HepG2 (cell line): ENCODE measurements around the gene ADH5. TPM values are rescaled to one million over a fixed set of nuclear protein-coding genes. Genes with fewer than 3 reads are reported as not detected.

Source experiments
- ARNT2 ChIP-seq: sonication (generic); formaldehyde crosslinking; IDR thresholded peaks from 2 replicates; pipeline ENCODE4 v1.8.0; 2022; ENCODE audit warnings: mild to moderate bottlenecking, low read depth, missing genetic modification reagents, moderate library complexity
- FOXA3 ChIP-seq: IDR thresholded peaks from 2 replicates; pipeline ENCODE4 v1.6.1; 2016; ENCODE audit warnings: missing genetic modification reagents, missing compliant biosample characterization
- HHEX ChIP-seq: IDR thresholded peaks from 2 replicates; pipeline ENCODE4 v1.6.1; 2016; ENCODE audit warnings: control low read depth
- HMGA1 ChIP-seq: sonication (generic); formaldehyde crosslinking; conservative IDR thresholded peaks from 2 replicates; pipeline ENCODE4 v1.4.0; 2020; ENCODE audit warnings: missing genetic modification reagents
- HOXD1 ChIP-seq: sonication (generic); formaldehyde crosslinking; IDR thresholded peaks from 2 replicates; pipeline ENCODE4 v1.5.0; 2020; ENCODE audit warnings: missing genetic modification reagents
- KAT8 ChIP-seq: IDR thresholded peaks from 2 replicates; pipeline ENCODE4 v1.6.1; 2016; ENCODE audit warnings: missing genetic modification reagents, missing compliant biosample characterization
- ONECUT2 ChIP-seq: sonication (generic); formaldehyde crosslinking; IDR thresholded peaks from 2 replicates; pipeline ENCODE4 v1.4.0; 2020; ENCODE audit warnings: missing genetic modification reagents
- PBX3 ChIP-seq: sonication (generic); formaldehyde crosslinking; IDR thresholded peaks from 2 replicates; pipeline ENCODE4 v1.8.1; 2023; ENCODE audit warnings: missing genetic modification reagents, inconsistent platforms, borderline replicate concordance
- POGK ChIP-seq: sonication (generic); formaldehyde crosslinking; conservative IDR thresholded peaks from 2 replicates; pipeline ENCODE4 v1.8.0; 2022; ENCODE audit warnings: mild to moderate bottlenecking, moderate library complexity, missing genetic modification reagents
- RFX5 ChIP-seq: IDR thresholded peaks from 2 replicates; pipeline ENCODE4 v1.6.1; 2011; ENCODE audit warnings: low read depth, low read length, improper control_type of control experiment
- ZBTB21 ChIP-seq: sonication (generic); formaldehyde crosslinking; IDR thresholded peaks from 2 replicates; pipeline ENCODE4 v1.4.0; 2020; ENCODE audit warnings: missing genetic modification reagents
- ZFP62 ChIP-seq: sonication (generic); formaldehyde crosslinking; IDR thresholded peaks from 2 replicates; pipeline ENCODE4 v1.4.0; 2020; ENCODE audit warnings: missing genetic modification reagents
- ZNF124 ChIP-seq: sonication (generic); formaldehyde crosslinking; IDR thresholded peaks from 2 replicates; pipeline ENCODE4 v1.4.0; 2020; ENCODE audit warnings: missing genetic modification reagents
- ZNF318 ChIP-seq: sonication (generic); formaldehyde crosslinking; IDR thresholded peaks from 2 replicates; pipeline ENCODE4 v1.4.0; 2020; ENCODE audit warnings: mild to moderate bottlenecking, missing genetic modification reagents
- ZNF382 ChIP-seq: sonication (generic); formaldehyde crosslinking; IDR thresholded peaks from 2 replicates; pipeline ENCODE4 v1.5.0; 2020; ENCODE audit warnings: missing genetic modification reagents, mild to moderate bottlenecking, borderline replicate concordance
- ZNF547 ChIP-seq: sonication (generic); formaldehyde crosslinking; IDR thresholded peaks from 2 replicates; pipeline ENCODE4 v1.5.1; 2020; ENCODE audit warnings: mild to moderate bottlenecking, missing genetic modification reagents
- ZNF607 ChIP-seq: sonication (generic); formaldehyde crosslinking; IDR thresholded peaks from 2 replicates; pipeline ENCODE4 v1.5.1; 2020; ENCODE audit warnings: missing genetic modification reagents, mild to moderate bottlenecking, borderline replicate concordance
- ZNF772 ChIP-seq: sonication (generic); formaldehyde crosslinking; IDR thresholded peaks from 2 replicates; pipeline ENCODE4 v1.5.0; 2020; ENCODE audit warnings: mild to moderate bottlenecking, missing genetic modification reagents
- polyA plus RNA-seq, 8 experiments: library from polyadenylated mRNA; depleted of rRNA in 3 of 8; stranded (reverse) in 7 of 8; unstranded in 1 of 8; fragments of >200 nt; fragmentation: Illumina TruSeq in 4 of 8; extraction: Trizol in 4 of 8; gene quantifications; 2 replicates each; pipeline versions ENCODE4 v1.2.1 to v1.2.3, GENCODE V29; 2011 to 2016; ENCODE audit warnings: low read depth in 4 of 8, missing spikeins in 1 of 8, mixed read lengths in 1 of 8; ENCODE audit not compliant: insufficient read depth in 1 of 8
- total RNA-seq, 5 experiments: library from RNA; depleted of rRNA; stranded (reverse); fragments of >200 nt; fragmentation: Illumina TruSeq; extraction: Trizol; gene quantifications; 2 replicates each; pipeline ENCODE4 v1.2.3, GENCODE V29; 2016; ENCODE audit warnings: low read depth in 1 of 5

Gene ADH5
- total and polyA plus RNA-seq, 2 of the 13 experiments (the other 11 are each of a cell fraction or from before 2014, with no cell fraction given): 349 to 512 TPM

GRCh38 chr4:99088481-99089365, at the start of gene ADH5 (continued):
- TF ChIP-seq ZNF318 (peak; percentile 80; the same call in 1 of the 2 replicates), POGK (CRISPR knock-in tag) (peak; percentile 73; the same call in 1 of the 2 replicates), ZFP62 (CRISPR knock-in tag) (no peak), ZNF607 (peak; percentile 47; the same call in 1 of the 2 replicates), FOXA3 (CRISPR knock-in tag) (peak; percentile 52), HOXD1 (CRISPR knock-in tag) (0 out of 2 replicates have a peak, but pooled peaks have one; percentile 69), KAT8 (CRISPR knock-in tag) (peak; percentile 69), PBX3 (CRISPR knock-in tag) (peak; percentile 83; the same call in 1 of the 2 replicates), HMGA1 (CRISPR knock-in tag) (no peak), ONECUT2 (CRISPR knock-in tag) (0 out of 2 replicates have a peak, but pooled peaks have one; percentile 51), HHEX (CRISPR knock-in tag) (0 out of 2 replicates have a peak, but pooled peaks have one; percentile 7), ZBTB21 (CRISPR knock-in tag) (no peak), ZNF124 (CRISPR knock-in tag) (peak; percentile 66; the same call in 1 of the 2 replicates), ZNF547 (CRISPR knock-in tag) (peak; percentile 32; the same call in 1 of the 2 replicates), RFX5 (no peak), ARNT2 (CRISPR knock-in tag) (0 out of 2 replicates have a peak, but pooled peaks have one; percentile 68), ZNF772 (CRISPR knock-in tag) (peak; percentile 75; the same call in 1 of the 2 replicates), ZNF382 (CRISPR knock-in tag) (no peak)
